Erythroblast (primary cell): ENCODE results near the gene CRYL1.

ENCODE experiments used
- GATA1 ChIP-seq: IDR thresholded peaks from 2 replicates; pipeline ENCODE4 v1.6.1; 2011; ENCODE audit warnings: low read depth, mild to moderate bottlenecking, control low read depth, low read length, moderate library complexity
- POLR2A ChIP-seq: IDR thresholded peaks from 2 replicates; pipeline ENCODE4 v1.6.1; 2011; ENCODE audit warnings: mild to moderate bottlenecking, low read length

GRCh38 chr13:20392530-20392929, 133.1 kb downstream of the CRYL1 start:
- TF ChIP-seq POLR2A: no peak
- TF ChIP-seq GATA1: no peak
